AG04450 (cell line): ENCODE data around the gene CERK. TPM values are rescaled to one million over a fixed set of nuclear protein-coding genes. Genes with fewer than 3 reads are reported as not detected.

Source experiments
- CTCF ChIA-PET: fragments of 300-600, 350-600 bp; formaldehyde crosslinking; extraction: SDS; loops from one replicate; lab custom pipeline; 2022; ENCODE audit warnings: antibody characterized with exemption, inconsistent platforms; lab: Charles Lee
- POLR2A ChIA-PET: fragments of 350-600 bp; formaldehyde crosslinking; extraction: SDS; loops from one replicate; lab custom pipeline; 2021; ENCODE audit warnings: antibody characterized with exemption, inconsistent platforms; lab: Yijun Ruan, JAX
- DNase-seq: peaks from one replicate; pipeline ENCODE4 v3.0.0-alpha.2; 2011; ENCODE audit warnings: low read depth, low spot score
- H3K27ac ChIP-seq: one replicate; pipeline ENCODE4 v1.5.1; 2012; ENCODE audit warnings: low read depth, low read length, control low read depth
- H3K27me3 ChIP-seq: one replicate; pipeline ENCODE4 v1.6.0; 2012; ENCODE audit warnings: low read length; ENCODE audit not compliant: control insufficient read depth, insufficient read depth
- H3K4me3 ChIP-seq: 2 replicates; pipeline ENCODE4 v1.5.1; 2011; ENCODE audit warnings: mild to moderate bottlenecking, low read depth, low read length, control low read depth
- H3K9me3 ChIP-seq: 2 replicates; pipeline ENCODE4 v1.5.1; 2012; ENCODE audit warnings: low read length; ENCODE audit not compliant: control insufficient read depth, insufficient read depth
- CTCF ChIP-seq: IDR thresholded peaks from 2 replicates; pipeline ENCODE4 v1.5.1; 2011; ENCODE audit warnings: low read depth, low read length, control low read depth, inconsistent platforms
- polyA plus RNA-seq: library from polyadenylated mRNA; depleted of rRNA; stranded (reverse); fragments of >200 nt; gene quantifications from 2 replicates; pipeline ENCODE4 v1.2.3, GENCODE V29; 2011

The CERK gene
- polyA plus RNA-seq, 1 experiment: 29.0 TPM

GRCh38 chr22:46701262-46701661, 36.8 kb downstream of the CERK start:
- no peaks in the 10 kb centered on the region; the same call in 1 of the 2 replicates for H3K9me3 ChIP-seq
- H3K27me3 ChIP-seq: no peaks in the 10 kb centered on the region
- DNase-seq: no peak
- H3K4me3 ChIP-seq: no peak overlapping the region
- POLR2A ChIA-PET: no interaction called here
- CTCF ChIA-PET: no interaction called here
- H3K27ac ChIP-seq: no peak overlapping the region
- no peak for TF ChIP-seq CTCF

- no peaks in the 10 kb centered on the region; the same call in 1 of the 2 replicates for H3K9me3 ChIP-seq
- CTCF ChIA-PET: no interaction called here
- TF ChIP-seq CTCF: no peak
- no peaks in the 10 kb centered on the region for H3K27me3 ChIP-seq
- POLR2A ChIA-PET: no interaction called here
- no peak overlapping the region for H3K4me3 ChIP-seq
- H3K27ac ChIP-seq: no peak overlapping the region
- no peak for DNase-seq
Observed at GRCh38 chr22:46699091-46699490, 39.0 kb downstream of the CERK start.

GRCh38 chr22:46697811-46698515, 40.1 kb downstream of the CERK start:
- Histone ChIP-seq H3K4me3 (no peak overlapping the region), H3K27ac (no peak overlapping the region), H3K27me3 (no peaks in the 10 kb centered on the region), H3K9me3 (no peaks in the 10 kb centered on the region; the same call in 1 of the 2 replicates)
- POLR2A ChIA-PET: no interaction called here
- no peak for DNase-seq
- CTCF ChIA-PET: no interaction called here
- TF ChIP-seq CTCF: no peak

GRCh38 chr22:46696614-46697013, 41.4 kb downstream of the CERK start:
- TF ChIP-seq CTCF: no peak
- DNase-seq: no peak
- Histone ChIP-seq H3K4me3 (no peak overlapping the region), H3K27me3 (no peaks in the 10 kb centered on the region), H3K27ac (no peak overlapping the region), H3K9me3 (no peaks in the 10 kb centered on the region; the same call in 1 of the 2 replicates)
- ChIA-PET POLR2A (no interaction called here), CTCF (no interaction called here)

GRCh38 chr22:46696229-46696518, 41.9 kb downstream of the CERK start:
- Histone ChIP-seq H3K27me3 (no peaks in the 10 kb centered on the region), H3K4me3 (no peak overlapping the region), H3K9me3 (no peaks in the 10 kb centered on the region), H3K27ac (no peak overlapping the region)
- POLR2A ChIA-PET: no interaction called here
- no peak for TF ChIP-seq CTCF
- no peak for DNase-seq
- CTCF ChIA-PET: no interaction called here
